HepG2 (cell line): Measurements from ENCODE around the gene RNF135. TPM values are rescaled to one million over a fixed set of nuclear protein-coding genes. Genes with fewer than 3 reads are reported as not detected.

Source experiments
- ATAC-seq: fragments of 200-7000 bp; cut with Tn5 transposase; 3 replicates; pipeline ENCODE4 v1.9.1; 2020; ENCODE audit warnings: mild to moderate bottlenecking, moderate library complexity
- BruUV-seq: library from RNA; stranded (reverse); fragments of 400-500 nt; replicated peaks from 2 replicates; lab custom pipeline; 2021; lab: Mats Ljungman, UMichigan
- CTCF ChIA-PET: fragments of 300-600 bp; formaldehyde crosslinking; extraction: SDS; loops from one replicate; lab custom pipeline; 2021; ENCODE audit warnings: low total read pairs, inconsistent platforms, low intra/inter-chr PET ratio; lab: Yijun Ruan, JAX
- POLR2A ChIA-PET: fragments of 350-600 bp; sonication (Branson Sonifier 250); formaldehyde crosslinking; loops from one replicate; lab custom pipeline; 2020; ENCODE audit warnings: antibody characterized with exemption, inconsistent platforms; lab: Yijun Ruan, JAX
- DNase-seq: peaks from one replicate; pipeline ENCODE4 v3.0.0-alpha.2; 2015; ENCODE audit warnings: low spot score
- FAIRE-seq: peaks from 3 replicates; lab custom pipeline; 2011; peaks lifted over from hg19 to GRCh38; lab: Jason Lieb, UNC
- H2AFZ ChIP-seq: one replicate; pipeline ENCODE4 v1.6.1; 2011; ENCODE audit warnings: low read length, inconsistent platforms
- H3K27ac ChIP-seq: fragments of 300-600 bp; 3 replicates; pipeline ENCODE4 v1.8.0; 2011; ENCODE audit warnings: mixed run types, mild to moderate bottlenecking, mixed read lengths, low read length, inconsistent platforms; ENCODE audit not compliant: insufficient read depth; ENCODE audit errors: extremely low read length
- H3K27me3 ChIP-seq, 2 experiments: fragments of 200-600 bp in 1 of 2; 2 replicates in 1 of 2; 3 replicates in 1 of 2; pipeline versions ENCODE4 v1.6.0 to v1.8.0; 2011; ENCODE audit warnings: low read length in 2 of 2, mild to moderate bottlenecking in 2 of 2, moderate library complexity in 2 of 2, inconsistent platforms in 1 of 2; ENCODE audit not compliant: insufficient read depth in 2 of 2, control insufficient read depth in 1 of 2
- H3K36me3 ChIP-seq, 2 experiments: fragments of 200-600 bp in 1 of 2; replicated peaks in 1 of 2; 2 replicates in 1 of 2; 3 replicates in 1 of 2; pipeline versions ENCODE4 v1.5.1 to v1.8.0; 2011; ENCODE audit warnings: low read length in 2 of 2, inconsistent platforms in 1 of 2; ENCODE audit not compliant: insufficient read depth in 2 of 2, control insufficient read depth in 1 of 2
- H3K4me1 ChIP-seq: 2 replicates; pipeline ENCODE4 v1.5.1; 2012; ENCODE audit warnings: low read length, inconsistent platforms; ENCODE audit not compliant: insufficient read depth
- H3K4me2 ChIP-seq: 2 replicates; pipeline ENCODE4 v1.6.0; 2011; ENCODE audit warnings: low read depth, low read length, inconsistent platforms
- H3K4me3 ChIP-seq, 3 experiments: fragments of 200-600 bp in 1 of 3; sonication (generic), shearing (Covaris generic) in 1 of 3; replicated peaks in 1 of 3; 2 replicates each; pipeline ENCODE4 v1.5.1; 2011 to 2016; ENCODE audit warnings: low read length in 3 of 3, inconsistent platforms in 2 of 3, low read depth in 2 of 3, mild to moderate bottlenecking in 2 of 3, control low read depth in 1 of 3, mixed read lengths in 1 of 3; ENCODE audit not compliant: insufficient read depth in 1 of 3
- H3K79me2 ChIP-seq: one replicate; pipeline ENCODE4 v1.6.1; 2011; ENCODE audit warnings: low read length, inconsistent platforms; ENCODE audit not compliant: insufficient read depth
- H3K9ac ChIP-seq: 2 replicates; pipeline ENCODE4 v1.6.0; 2011; ENCODE audit warnings: mild to moderate bottlenecking, low read depth, low read length, inconsistent platforms; ENCODE audit not compliant: insufficient read depth
- H3K9me3 ChIP-seq: 2 replicates; pipeline ENCODE4 v1.5.1; 2012; ENCODE audit warnings: mild to moderate bottlenecking, low read length
- H4K20me1 ChIP-seq: 2 replicates; pipeline ENCODE4 v1.6.0; 2011; ENCODE audit warnings: inconsistent platforms, mild to moderate bottlenecking, low read length, moderate library complexity; ENCODE audit not compliant: insufficient read depth
- EEA1 ChIP-seq: sonication (generic); formaldehyde crosslinking; IDR thresholded peaks from 2 replicates; pipeline ENCODE4 v1.5.1; 2020; ENCODE audit warnings: mild to moderate bottlenecking, missing genetic modification reagents, borderline replicate concordance
- FOXJ3 ChIP-seq: sonication (generic); formaldehyde crosslinking; IDR thresholded peaks from 2 replicates; pipeline ENCODE4 v1.4.0; 2020; ENCODE audit warnings: missing genetic modification reagents, mild to moderate bottlenecking, borderline replicate concordance
- FOXP1 ChIP-seq, 2 experiments: fragments of 450-650 bp in 1 of 2; IDR thresholded peaks; 2 replicates each; pipeline ENCODE4 v1.6.1; 2017 to 2018; ENCODE audit warnings: antibody characterized with exemption in 1 of 2
- HES4 ChIP-seq: sonication (generic); formaldehyde crosslinking; IDR thresholded peaks from 2 replicates; pipeline ENCODE4 v1.9.0; 2021; ENCODE audit warnings: mild to moderate bottlenecking, missing genetic modification reagents, borderline replicate concordance
- HNRNPK ChIP-seq: fragments of 200-400 bp; formaldehyde crosslinking; IDR thresholded peaks from 2 replicates; pipeline ENCODE4 v1.6.1; 2018; ENCODE audit warnings: low read length, low read depth, moderate library complexity, mild to moderate bottlenecking; ENCODE audit not compliant: poor library complexity, severe bottlenecking
- KAT8 ChIP-seq: IDR thresholded peaks from 2 replicates; pipeline ENCODE4 v1.6.1; 2016; ENCODE audit warnings: missing genetic modification reagents, missing compliant biosample characterization
- LRRFIP1 ChIP-seq: sonication (generic); formaldehyde crosslinking; conservative IDR thresholded peaks from 2 replicates; pipeline ENCODE4 v1.4.0; 2020; ENCODE audit warnings: missing genetic modification reagents
- STAG1 ChIP-seq: sonication (generic); formaldehyde crosslinking; IDR thresholded peaks from 2 replicates; pipeline ENCODE4 v1.4.0; 2020; ENCODE audit warnings: missing genetic modification reagents
- THRA ChIP-seq: sonication (generic); formaldehyde crosslinking; IDR thresholded peaks from 2 replicates; pipeline ENCODE4 v1.4.0; 2020; ENCODE audit warnings: missing genetic modification reagents, borderline replicate concordance
- ZHX2 ChIP-seq, 2 experiments: sonication (generic) in 1 of 2; formaldehyde crosslinking in 1 of 2; IDR thresholded peaks; 2 replicates each; pipeline versions ENCODE4 v1.6.1 to v1.9.0; 2014 to 2022; ENCODE audit warnings: antibody characterized with exemption in 1 of 2, borderline replicate concordance in 1 of 2, inconsistent platforms in 1 of 2, low read depth in 1 of 2, missing genetic modification reagents in 1 of 2
- ZNF788 ChIP-seq: sonication (generic); formaldehyde crosslinking; IDR thresholded peaks from 2 replicates; pipeline ENCODE4 v1.5.0; 2020; ENCODE audit warnings: mild to moderate bottlenecking, missing genetic modification reagents, borderline replicate concordance
- WGBS: methylation state at CpG from one replicate; pipeline ENCODE4 v1.1.6; 2017; ENCODE audit warnings: low lambda C conversion rate; 5-methylcytosine and 5-hydroxymethylcytosine counted together
- in situ Hi-C: cut with HindIII; loops from 2 replicates; pipeline ENCODE4 v1.10.0; 2017; ENCODE audit warnings: low pct_unique_long_range_greater_than_20kb; ENCODE audit not compliant: extremely low pct_ligation_motif_present
- intact Hi-C: fragments of 100-400 bp; cut with micrococcal nuclease; formaldehyde crosslinking; loops from one replicate; pipeline ENCODE4 v1.10.0; 2022; ENCODE audit not compliant: unreplicated experiment
- polyA plus RNA-seq, 8 experiments: library from polyadenylated mRNA; depleted of rRNA in 3 of 8; stranded (reverse) in 7 of 8; unstranded in 1 of 8; fragments of >200 nt; fragmentation: Illumina TruSeq in 4 of 8; extraction: Trizol in 4 of 8; gene quantifications; 2 replicates each; pipeline versions ENCODE4 v1.2.1 to v1.2.3, GENCODE V29; 2011 to 2016; ENCODE audit warnings: low read depth in 4 of 8, missing spikeins in 1 of 8, mixed read lengths in 1 of 8; ENCODE audit not compliant: insufficient read depth in 1 of 8
- total RNA-seq, 5 experiments: library from RNA; depleted of rRNA; stranded (reverse); fragments of >200 nt; fragmentation: Illumina TruSeq; extraction: Trizol; gene quantifications; 2 replicates each; pipeline ENCODE4 v1.2.3, GENCODE V29; 2016; ENCODE audit warnings: low read depth in 1 of 5

Gene RNF135
- total and polyA plus RNA-seq, 2 of the 13 experiments (the other 11 are each of a cell fraction or from before 2014, with no cell fraction given): not detected

GRCh38 chr17:30922235-30923030, 48.4 kb upstream of the RNF135 start:
- ATAC-seq (peak; percentile 23), FAIRE-seq (no peak), DNase-seq (no peak)
- Histone ChIP-seq H3K9me3 (no peaks in the 10 kb centered on the region), H3K4me1 (peaks cover 23% of the 10 kb centered on the region), H2AFZ (no peak overlapping the region), H3K36me3 (no peaks in the 10 kb centered on the region), H3K4me2 (peak overlapping the region; percentile 96), H3K4me3 (peak overlapping the region; percentile 46 to 71 (median 51); a peak in 4 of 6 replicates), H3K27me3 (peaks cover 0 to 22% of the 10 kb centered on the region in 2 experiments; a peak in 2 of 5 replicates), H3K9ac (peak overlapping the region; percentile 34; the same call in 1 of the 2 replicates), H3K27ac (no peak overlapping the region), H4K20me1 (no peaks in the 10 kb centered on the region), H3K79me2 (no peaks in the 10 kb centered on the region)
- BruUV-seq: no TSS peak
- intact Hi-C loops: no loop called here
- POLR2A ChIA-PET: interaction anchor here (0.5 kb wide), 1 partner anchor 202 kb away, joined by 3 read pairs; no protein-coding TSS in a partner anchor
- in situ Hi-C loops: no loop called here
- no peak for TF ChIP-seq FOXJ3 (CRISPR knock-in tag)
- TF ChIP-seq ZNF788: no peak
- no peak for TF ChIP-seq STAG1 (CRISPR knock-in tag)
- TF ChIP-seq EEA1: no peak
- no peak for TF ChIP-seq LRRFIP1 (CRISPR knock-in tag)
- TF ChIP-seq HES4 (CRISPR knock-in tag): 0 out of 2 replicates have a peak, but pooled peaks have one; percentile 3
- no peak for TF ChIP-seq KAT8 (CRISPR knock-in tag)
- TF ChIP-seq THRA (CRISPR knock-in tag): no peak
- TF ChIP-seq FOXP1 (IDR thresholded peaks at IDR 0.05): no peak
- TF ChIP-seq FOXP1 (CRISPR knock-in tag; IDR thresholded peaks at IDR 0.05): no peak
- no peak for TF ChIP-seq ZHX2 (IDR thresholded peaks at IDR 0.05; ENCODE audit: low read depth)
- TF ChIP-seq ZHX2 (CRISPR knock-in tag; IDR thresholded peaks at IDR 0.05; ENCODE audit: borderline replicate concordance): no peak
- peak; percentile 8 for TF ChIP-seq HNRNPK
- WGBS: 88% methylated on average over 47 of the region's 66 CpGs
- CTCF ChIA-PET: no interaction called here
